ENCODE measurements around the gene RSPO4. TPM values are rescaled to one million over a fixed set of nuclear protein-coding genes. Genes with fewer than 3 reads are reported as not detected.

Gene RSPO4
- total RNA-seq, 1 experiment from 2014 or later: not detected

DNA sequence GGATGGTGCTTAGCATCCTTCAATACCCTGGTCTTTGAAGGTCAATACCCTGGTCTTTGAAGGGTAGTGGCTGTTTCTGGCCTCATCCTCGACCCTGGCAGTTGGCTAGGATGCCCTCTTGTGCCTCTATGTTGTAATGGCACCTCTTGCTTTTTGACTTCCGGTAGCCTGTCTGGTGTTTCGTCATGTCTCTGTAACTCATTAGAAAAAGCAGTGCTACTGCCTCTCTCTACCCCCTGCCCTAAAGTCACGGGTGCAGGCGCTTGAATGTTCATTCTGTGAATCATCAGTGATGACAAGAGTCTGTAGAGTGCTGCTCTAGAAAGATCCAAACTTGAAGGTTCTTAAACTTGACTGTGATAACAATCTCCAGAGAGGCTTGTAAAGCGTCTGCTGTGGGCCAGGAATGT, 28.3 kb downstream of the RSPO4 start:
- CTCF ChIA-PET: no interaction called here
- BruUV-seq (replicated peaks): no TSS peak
- H3K4me3 ChIP-seq (ENCODE audit: low read depth, low read length, poor library complexity, severe bottlenecking): no peak overlapping the region
- peaks cover 2% of the 10 kb centered on the region for H3K27me3 ChIP-seq (replicated peaks; ENCODE audit: insufficient read depth, low read depth, low read length, poor library complexity)
- intact Hi-C loops (cut with micrococcal nuclease; ENCODE audit: unreplicated experiment): loop anchor here (10.0 kb wide), 1 partner anchor 231 kb away; the partner anchor contains the start of gene C20orf202
- POLR2A ChIA-PET (ENCODE audit: low non-redundant PET): no interaction called here
- no peaks in the 10 kb centered on the region for H3K4me1 ChIP-seq (ENCODE audit: insufficient read depth, low read length, poor library complexity, severe bottlenecking)
- TF ChIP-seq, protein P1, sequence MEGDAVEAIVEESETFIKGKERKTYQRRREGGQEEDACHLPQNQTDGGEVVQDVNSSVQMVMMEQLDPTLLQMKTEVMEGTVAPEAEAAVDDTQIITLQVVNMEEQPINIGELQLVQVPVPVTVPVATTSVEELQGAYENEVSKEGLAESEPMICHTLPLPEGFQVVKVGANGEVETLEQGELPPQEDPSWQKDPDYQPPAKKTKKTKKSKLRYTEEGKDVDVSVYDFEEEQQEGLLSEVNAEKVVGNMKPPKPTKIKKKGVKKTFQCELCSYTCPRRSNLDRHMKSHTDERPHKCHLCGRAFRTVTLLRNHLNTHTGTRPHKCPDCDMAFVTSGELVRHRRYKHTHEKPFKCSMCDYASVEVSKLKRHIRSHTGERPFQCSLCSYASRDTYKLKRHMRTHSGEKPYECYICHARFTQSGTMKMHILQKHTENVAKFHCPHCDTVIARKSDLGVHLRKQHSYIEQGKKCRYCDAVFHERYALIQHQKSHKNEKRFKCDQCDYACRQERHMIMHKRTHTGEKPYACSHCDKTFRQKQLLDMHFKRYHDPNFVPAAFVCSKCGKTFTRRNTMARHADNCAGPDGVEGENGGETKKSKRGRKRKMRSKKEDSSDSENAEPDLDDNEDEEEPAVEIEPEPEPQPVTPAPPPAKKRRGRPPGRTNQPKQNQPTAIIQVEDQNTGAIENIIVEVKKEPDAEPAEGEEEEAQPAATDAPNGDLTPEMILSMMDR (conservative IDR thresholded peaks at IDR 0.05; ENCODE audit: low read depth, low read length): peak; percentile 59
- TF ChIP-seq EZH2 (IDR thresholded peaks at IDR 0.05; ENCODE audit: borderline replicate concordance, low read depth, low read length, poor library complexity, severe bottlenecking): no peak
- H3K27ac ChIP-seq (ENCODE audit: low read depth, low read length, poor library complexity, severe bottlenecking): no peak overlapping the region
- H3K9me3 ChIP-seq (ENCODE audit: low read depth, low read length, poor library complexity, severe bottlenecking): no peaks in the 10 kb centered on the region
- DNase-seq (ENCODE audit: low spot score): peak; percentile 59
- H3K36me3 ChIP-seq (ENCODE audit: insufficient read depth, low read length, poor library complexity, severe bottlenecking): no peaks in the 10 kb centered on the region

DNA sequence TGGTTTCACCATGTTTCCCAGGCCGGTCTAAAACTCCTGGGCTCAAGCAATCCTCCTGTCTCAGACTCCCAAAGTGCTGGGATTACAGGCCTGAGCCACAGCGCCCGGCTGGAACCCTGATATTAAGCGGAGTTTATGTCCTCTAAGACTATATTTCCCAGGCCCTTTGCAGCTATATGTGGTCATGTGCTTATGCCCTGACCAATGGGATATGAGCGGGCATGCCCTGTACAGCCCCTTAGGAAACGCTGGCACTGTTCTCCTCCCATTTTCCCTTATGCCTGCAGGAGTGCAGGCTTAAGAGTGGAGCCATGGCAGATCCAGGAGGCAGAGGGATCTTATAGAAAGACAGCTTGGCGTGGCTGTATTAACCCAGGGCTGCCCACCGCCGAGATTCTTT, 29.9 kb downstream of the RSPO4 start:
- Histone ChIP-seq H3K4me3 (ENCODE audit: low read depth, low read length, poor library complexity, severe bottlenecking) (no peak overlapping the region), H3K27ac (ENCODE audit: low read depth, low read length, poor library complexity, severe bottlenecking) (no peak overlapping the region), H3K36me3 (ENCODE audit: insufficient read depth, low read length, poor library complexity, severe bottlenecking) (no peaks in the 10 kb centered on the region), H3K9me3 (ENCODE audit: low read depth, low read length, poor library complexity, severe bottlenecking) (no peaks in the 10 kb centered on the region), H3K4me1 (ENCODE audit: insufficient read depth, low read length, poor library complexity, severe bottlenecking) (no peaks in the 10 kb centered on the region), H3K27me3 (replicated peaks; ENCODE audit: insufficient read depth, low read depth, low read length, poor library complexity) (peaks cover 2% of the 10 kb centered on the region)
- intact Hi-C loops (cut with micrococcal nuclease; ENCODE audit: unreplicated experiment): loop anchor here (10.0 kb wide), 1 partner anchor 233 kb away; the partner anchor contains the start of gene C20orf202
- DNase-seq (ENCODE audit: low spot score): no peak
- POLR2A ChIA-PET (ENCODE audit: low non-redundant PET): no interaction called here
- no TSS peak for BruUV-seq (replicated peaks)
- TF ChIP-seq, protein P1 (conservative IDR thresholded peaks at IDR 0.05; ENCODE audit: low read depth, low read length): no peak
- TF ChIP-seq EZH2 (IDR thresholded peaks at IDR 0.05; ENCODE audit: borderline replicate concordance, low read depth, low read length, poor library complexity, severe bottlenecking): no peak
- CTCF ChIA-PET: no interaction called here

DNA sequence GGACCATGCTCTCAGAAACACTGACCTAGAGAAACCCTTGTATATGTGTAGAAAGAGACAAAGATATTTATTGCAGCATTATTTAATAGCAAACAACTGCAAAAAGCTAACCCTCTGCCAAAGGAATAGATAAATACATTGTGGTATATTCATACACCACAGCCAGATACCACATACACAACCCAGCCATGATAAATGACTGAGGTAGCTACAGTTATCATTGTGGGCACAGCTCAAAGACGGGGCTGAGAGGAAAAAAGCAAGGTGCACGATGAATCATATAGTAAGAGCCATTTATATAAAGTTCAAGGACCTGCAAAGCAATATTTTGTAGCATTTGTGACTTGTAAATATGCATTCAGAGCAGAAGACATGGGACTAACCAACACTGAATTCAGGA, 30.8 kb downstream of the RSPO4 start:
- POLR2A ChIA-PET (ENCODE audit: low non-redundant PET): no interaction called here
- CTCF ChIA-PET: no interaction called here
- no TSS peak for BruUV-seq (replicated peaks)

More for the DNA sequence above, 30.8 kb downstream of the RSPO4 start:
- Histone ChIP-seq H3K27me3 (replicated peaks; ENCODE audit: insufficient read depth, low read depth, low read length, poor library complexity) (peaks cover 2% of the 10 kb centered on the region), H3K4me1 (ENCODE audit: insufficient read depth, low read length, poor library complexity, severe bottlenecking) (no peaks in the 10 kb centered on the region), H3K27ac (ENCODE audit: low read depth, low read length, poor library complexity, severe bottlenecking) (no peak overlapping the region), H3K9me3 (ENCODE audit: low read depth, low read length, poor library complexity, severe bottlenecking) (no peaks in the 10 kb centered on the region), H3K4me3 (ENCODE audit: low read depth, low read length, poor library complexity, severe bottlenecking) (no peak overlapping the region), H3K36me3 (ENCODE audit: insufficient read depth, low read length, poor library complexity, severe bottlenecking) (no peaks in the 10 kb centered on the region)
- intact Hi-C loops (cut with micrococcal nuclease; ENCODE audit: unreplicated experiment): loop anchor here (10.0 kb wide), 1 partner anchor 233 kb away; the partner anchor contains the start of gene C20orf202
- TF ChIP-seq EZH2 (IDR thresholded peaks at IDR 0.05; ENCODE audit: borderline replicate concordance, low read depth, low read length, poor library complexity, severe bottlenecking): no peak
- TF ChIP-seq, protein P1 (conservative IDR thresholded peaks at IDR 0.05; ENCODE audit: low read depth, low read length): no peak
- DNase-seq (ENCODE audit: low spot score): no peak
